GM12878 (cell line): ENCODE measurements around the gene AGK. TPM values are rescaled to one million over a fixed set of nuclear protein-coding genes. Genes with fewer than 3 reads are reported as not detected.

Source experiments
- ATAC-seq: fragments of 200-7000 bp; cut with Tn5 transposase; 3 replicates; pipeline ENCODE4 v1.9.1; 2020; ENCODE audit warnings: mild to moderate bottlenecking, moderate library complexity
- BruUV-seq: library from RNA; stranded (reverse); fragments of 400-500 nt; replicated peaks from 2 replicates; lab custom pipeline; 2021; lab: Mats Ljungman, UMichigan
- CTCF ChIA-PET: fragments of 300-600 bp; sonication (Branson Sonifier 250); formaldehyde crosslinking; extraction: SDS; loops from one replicate; lab custom pipeline; 2021; ENCODE audit warnings: inconsistent platforms; lab: Yijun Ruan, JAX
- POLR2A ChIA-PET: fragments of 350-600 bp; formaldehyde crosslinking; extraction: SDS; loops from one replicate; lab custom pipeline; 2021; ENCODE audit warnings: inconsistent platforms; lab: Charles Lee
- RAD21 ChIA-PET: fragments of 300-600 bp; sonication (Branson Sonifier 250); formaldehyde crosslinking; loops from one replicate; lab custom pipeline; 2023; ENCODE audit warnings: antibody characterized with exemption; ENCODE audit not compliant: unreplicated experiment; lab: Charles Lee
- SMC1A ChIA-PET: fragments of 300-600 bp; sonication (Branson Sonifier 250); formaldehyde crosslinking; loops from one replicate; lab custom pipeline; 2023; ENCODE audit not compliant: unreplicated experiment, uncharacterized antibody; lab: Charles Lee
- DNase-seq: peaks from one replicate; pipeline ENCODE4 v3.0.0-alpha.2; 2011; ENCODE audit warnings: low read depth, low spot score
- FAIRE-seq: peaks from 3 replicates; lab custom pipeline; 2011; peaks lifted over from hg19 to GRCh38; lab: Jason Lieb, UNC
- H2AFZ ChIP-seq: 2 replicates; pipeline ENCODE4 v1.6.0; 2011; ENCODE audit warnings: low read depth, low read length, control low read depth; ENCODE audit not compliant: control insufficient read depth
- H3K27ac ChIP-seq: 2 replicates; pipeline ENCODE4 v1.5.1; 2011; ENCODE audit warnings: control low read depth; ENCODE audit not compliant: control insufficient read depth, insufficient read depth
- H3K27me3 ChIP-seq, 2 experiments: replicated peaks in 1 of 2; 2 replicates each; pipeline versions ENCODE4 v1.6.0 to v1.6.1; 2011; ENCODE audit warnings: low read length in 1 of 2; ENCODE audit not compliant: control insufficient read depth in 2 of 2, insufficient read depth in 2 of 2
- H3K36me3 ChIP-seq, 2 experiments: 2 replicates each; pipeline ENCODE4 v1.5.1; 2011; ENCODE audit warnings: low read length in 1 of 2; ENCODE audit not compliant: control insufficient read depth in 2 of 2, insufficient read depth in 2 of 2
- H3K4me1 ChIP-seq: 2 replicates; pipeline ENCODE4 v1.6.1; 2011; ENCODE audit warnings: mild to moderate bottlenecking, low read length, moderate library complexity, mixed read lengths; ENCODE audit not compliant: control insufficient read depth, insufficient read depth
- H3K4me2 ChIP-seq: 2 replicates; pipeline ENCODE4 v1.6.0; 2011; ENCODE audit warnings: control low read depth; ENCODE audit not compliant: control insufficient read depth, insufficient read depth
- H3K4me3 ChIP-seq: fragments of 200-600 bp; sonication (generic); 2 replicates; pipeline ENCODE4 v1.5.1; 2016
- H3K79me2 ChIP-seq: 2 replicates; pipeline ENCODE4 v1.6.0; 2011; ENCODE audit warnings: low read length; ENCODE audit not compliant: control insufficient read depth, insufficient read depth
- H3K9ac ChIP-seq: 2 replicates; pipeline ENCODE4 v1.8.0; 2011; ENCODE audit warnings: low read length, control low read depth, mixed read lengths; ENCODE audit not compliant: control insufficient read depth, insufficient read depth
- H3K9me3 ChIP-seq: replicated peaks from 3 replicates; pipeline ENCODE4 v1.5.1; 2011; ENCODE audit warnings: mild to moderate bottlenecking, low read length; ENCODE audit not compliant: control insufficient read depth, insufficient read depth
- H4K20me1 ChIP-seq: 2 replicates; pipeline ENCODE4 v1.6.0; 2011; ENCODE audit not compliant: control insufficient read depth, insufficient read depth
- BACH1 ChIP-seq: fragments of 450-650 bp; IDR thresholded peaks from 2 replicates; pipeline ENCODE4 v1.6.1; 2017; ENCODE audit warnings: mild to moderate bottlenecking, borderline replicate concordance
- EZH2 ChIP-seq: IDR thresholded peaks from 2 replicates; pipeline ENCODE4 v1.6.1; 2012; ENCODE audit warnings: low read depth, mild to moderate bottlenecking, control low read depth, inconsistent platforms, low read length, borderline replicate concordance; ENCODE audit not compliant: control insufficient read depth
- HDAC6 ChIP-seq: fragments of 200-600 bp; sonication (generic); IDR thresholded peaks from one replicate; pipeline ENCODE4 v1.8.0; 2017; ENCODE audit warnings: antibody characterized with exemption; ENCODE audit not compliant: unreplicated experiment
- IKZF1 ChIP-seq: fragments of 450-650 bp; conservative IDR thresholded peaks from 2 replicates; pipeline ENCODE4 v1.6.1; 2017; ENCODE audit warnings: antibody characterized with exemption, mild to moderate bottlenecking
- KDM1A ChIP-seq: fragments of 200-600 bp; sonication (generic); IDR thresholded peaks from 2 replicates; pipeline ENCODE4 v1.6.1; 2016; ENCODE audit warnings: borderline replicate concordance
- NFYB ChIP-seq: IDR thresholded peaks from 2 replicates; pipeline ENCODE4 v1.6.1; 2011; ENCODE audit warnings: low read depth, mild to moderate bottlenecking, low read length, improper control_type of control experiment, moderate library complexity; ENCODE audit not compliant: insufficient read depth
- PAX8 ChIP-seq: fragments of 450-650 bp; IDR thresholded peaks from 2 replicates; pipeline ENCODE4 v1.6.1; 2017; ENCODE audit warnings: mild to moderate bottlenecking, moderate library complexity
- POLR2AphosphoS5 ChIP-seq: IDR thresholded peaks from 2 replicates; pipeline ENCODE4 v1.6.1; 2011; ENCODE audit warnings: mild to moderate bottlenecking, low read length, inconsistent platforms
- USF1 ChIP-seq: IDR thresholded peaks from 2 replicates; pipeline ENCODE4 v1.6.1; 2011; ENCODE audit warnings: borderline replicate concordance, low read depth, mild to moderate bottlenecking, moderate library complexity, mixed read lengths, low read length; ENCODE audit not compliant: insufficient read depth; ENCODE audit errors: extremely low read length
- ZNF622 ChIP-seq: fragments of 450-650 bp; IDR thresholded peaks from 2 replicates; pipeline ENCODE4 v1.6.1; 2017; ENCODE audit warnings: mild to moderate bottlenecking, inconsistent platforms
- WGBS: methylation state at CpG from one replicate; pipeline ENCODE4 v1.1.6; 2016; ENCODE audit warnings: low lambda C conversion rate; ENCODE audit not compliant: insufficient replicate concordance, insufficient coverage; ENCODE audit errors: missing lambda C conversion rate; 5-methylcytosine and 5-hydroxymethylcytosine counted together
- in situ Hi-C: fragments of 300-500 bp; cut with MboI; formaldehyde crosslinking; loops from 9 replicates; pipeline ENCODE4 v1.14.3; 2018; ENCODE audit warnings: mixed read lengths
- intact Hi-C: fragments of 100-400 bp; cut with micrococcal nuclease; formaldehyde crosslinking; loops from one replicate; pipeline ENCODE4 v1.14.2; 2022; ENCODE audit not compliant: unreplicated experiment
- polyA plus RNA-seq, 11 experiments: library from polyadenylated mRNA; depleted of rRNA in 4 of 11; unstranded in 6 of 11; stranded (reverse) in 5 of 11; fragments of >200 nt; fragmentation: Nextera tagmentation in 4 of 11; fragmentation: Illumina TruSeq in 1 of 11; extraction: Ambion mirVana in 4 of 11; extraction: Trizol in 1 of 11; gene quantifications; 1 replicate in 1 of 11; 2 replicates in 10 of 11; pipeline versions ENCODE4 v1.2.1 to v1.2.3, GENCODE V29; 2011 to 2016; ENCODE audit warnings: inconsistent platforms in 2 of 11, missing spikeins in 2 of 11, low read depth in 1 of 11
- total RNA-seq, 4 experiments: library from RNA; depleted of rRNA in 3 of 4; stranded (reverse); fragments of >200 nt in 3 of 4; fragmentation: Illumina TruSeq in 1 of 4; extraction: Trizol in 1 of 4; gene quantifications; 2 replicates each; pipeline versions ENCODE4 v1.2.1 to v1.2.3, GENCODE V29; 2013 to 2021

Gene AGK
- total and polyA plus RNA-seq, 10 of the 15 experiments (the other 5 are each of a cell fraction or from before 2014, with no cell fraction given), result 32.5 to 85.6 (median 47.8) TPM

- Histone ChIP-seq H3K4me1 (peaks cover 6% of the 10 kb centered on the region), H3K9ac (no peak overlapping the region), H4K20me1 (no peaks in the 10 kb centered on the region), H3K4me2 (no peak overlapping the region), H3K9me3 (no peaks in the 10 kb centered on the region), H3K27ac (peak overlapping the region; percentile 25; the same call in 1 of the 2 replicates), H3K36me3 (peaks cover 13 to 23% of the 10 kb centered on the region in 2 experiments), H3K4me3 (no peak overlapping the region), H3K79me2 (no peaks in the 10 kb centered on the region)
- FAIRE-seq, result no peak
- no peak for DNase-seq
- no peak for ATAC-seq
- BruUV-seq, result no TSS peak
- RAD21 ChIA-PET, result no interaction called here
- SMC1A ChIA-PET, result interaction anchor here (2.1 kb wide), 1 partner anchor 12 kb away, joined by 9 read pairs; no protein-coding TSS in a partner anchor
- intact Hi-C loops, result no loop called here
- TF ChIP-seq EZH2 (no peak), PAX8 (no peak), HDAC6 (no peak), IKZF1 (no peak), KDM1A (no peak), USF1 (no peak), BACH1 (no peak), NFYB (no peak), POLR2AphosphoS5 (no peak), ZNF622 (no peak)
- TF ChIP-seq, all 136 proteins: peak for 0
- POLR2A ChIA-PET, result interaction anchor here (1.2 kb wide), 1 partner anchor 16 kb away, joined by 8 read pairs; no protein-coding TSS in a partner anchor
- CTCF ChIA-PET, result interaction anchor here (1.4 kb wide), 1 partner anchor 8 kb away, joined by 4 read pairs; no protein-coding TSS in a partner anchor
- H2AFZ ChIP-seq, result no peak overlapping the region
- WGBS, result 63% methylated on average over 6 of the region's 6 CpGs
- in situ Hi-C loops, result no loop called here
- H3K27me3 ChIP-seq, result no peaks in the 10 kb centered on the region
These were observed 112.1 kb downstream of the AGK start for GRCh38 chr7:141663081-141663849.
